GM20000 (cell line): ENCODE data around the gene PRKRIP1.
"Not testable (repeated sequence)": the region's sequence is repeated elsewhere in the genome, so short reads cannot be mapped to it uniquely, and the experiment has no call there.

ENCODE experiments used
- DNase-seq: peaks from one replicate; pipeline ENCODE4 v3.0.0; 2012; ENCODE audit warnings: low spot score
- TF ChIP-seq, protein P1 (sequence below): IDR thresholded peaks from 2 replicates; pipeline ENCODE4 v1.5.1; 2012; ENCODE audit warnings: mild to moderate bottlenecking, control low read depth; ENCODE audit errors: extremely low read depth, missing control alignments

PRKRIP1 gene

GRCh38 chr7:102450242-102450641 is 54.1 kb downstream of the PRKRIP1 start:
- peak; percentile 63 for DNase-seq
- TF ChIP-seq, protein P1, sequence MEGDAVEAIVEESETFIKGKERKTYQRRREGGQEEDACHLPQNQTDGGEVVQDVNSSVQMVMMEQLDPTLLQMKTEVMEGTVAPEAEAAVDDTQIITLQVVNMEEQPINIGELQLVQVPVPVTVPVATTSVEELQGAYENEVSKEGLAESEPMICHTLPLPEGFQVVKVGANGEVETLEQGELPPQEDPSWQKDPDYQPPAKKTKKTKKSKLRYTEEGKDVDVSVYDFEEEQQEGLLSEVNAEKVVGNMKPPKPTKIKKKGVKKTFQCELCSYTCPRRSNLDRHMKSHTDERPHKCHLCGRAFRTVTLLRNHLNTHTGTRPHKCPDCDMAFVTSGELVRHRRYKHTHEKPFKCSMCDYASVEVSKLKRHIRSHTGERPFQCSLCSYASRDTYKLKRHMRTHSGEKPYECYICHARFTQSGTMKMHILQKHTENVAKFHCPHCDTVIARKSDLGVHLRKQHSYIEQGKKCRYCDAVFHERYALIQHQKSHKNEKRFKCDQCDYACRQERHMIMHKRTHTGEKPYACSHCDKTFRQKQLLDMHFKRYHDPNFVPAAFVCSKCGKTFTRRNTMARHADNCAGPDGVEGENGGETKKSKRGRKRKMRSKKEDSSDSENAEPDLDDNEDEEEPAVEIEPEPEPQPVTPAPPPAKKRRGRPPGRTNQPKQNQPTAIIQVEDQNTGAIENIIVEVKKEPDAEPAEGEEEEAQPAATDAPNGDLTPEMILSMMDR: peak; percentile 4

GRCh38 chr7:102451371-102452054 is 55.4 kb downstream of the PRKRIP1 start:
- DNase-seq: no peak
- TF ChIP-seq, protein P1: no peak

- TF ChIP-seq, protein P1: no peak
- no peak for DNase-seq
Measured at GRCh38 chr7:102452451-102452850, 56.3 kb downstream of the PRKRIP1 start.

- TF ChIP-seq, protein P1: no peak
- no peak for DNase-seq
Measured at GRCh38 chr7:102453319-102453718, 57.2 kb downstream of the PRKRIP1 start.

DNA sequence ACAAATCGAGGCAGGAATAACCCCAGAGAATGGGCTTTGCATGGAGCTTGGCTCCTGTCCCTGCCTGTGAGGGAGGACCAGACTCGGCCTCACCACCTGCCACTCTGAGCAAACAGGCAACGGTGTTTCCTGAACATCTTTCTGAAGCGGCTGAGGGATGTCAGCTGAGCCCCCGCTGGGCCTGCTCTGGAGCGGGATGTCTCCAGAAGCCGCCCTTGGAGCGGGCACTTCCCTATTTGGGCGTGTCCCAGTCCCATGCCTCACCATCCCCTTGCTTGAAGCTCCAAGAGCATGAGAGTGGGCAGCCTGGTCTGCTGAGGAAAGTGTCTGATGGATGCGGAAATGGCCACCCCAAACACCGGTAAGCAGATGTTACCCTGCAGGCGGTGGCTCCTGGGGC is 58.3 kb downstream of the PRKRIP1 start:
- TF ChIP-seq, protein P1: no peak
- DNase-seq: no peak

GRCh38 chr7:102454932-102455331 is 58.8 kb downstream of the PRKRIP1 start:
- not testable (repeated sequence) for DNase-seq

DNA sequence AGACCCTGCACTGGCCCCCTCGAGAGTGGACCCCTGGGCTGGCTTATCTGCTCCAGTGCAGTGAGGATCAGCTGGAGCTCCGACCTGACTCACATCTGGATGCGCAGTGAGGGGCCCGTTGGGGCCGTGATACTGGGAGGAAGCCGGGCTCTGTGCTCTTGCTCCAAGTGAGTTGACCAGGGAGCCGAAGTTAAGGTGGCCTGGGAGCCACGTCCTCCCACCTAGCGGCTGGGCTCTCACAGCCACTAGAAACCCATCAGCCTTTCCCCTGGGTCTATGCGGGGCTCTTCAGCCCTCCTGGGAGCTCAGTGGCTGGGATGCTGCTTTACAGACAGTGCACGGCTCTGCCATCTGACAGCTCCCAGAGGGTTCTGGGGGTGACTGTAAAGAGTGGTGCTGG is 59.4 kb downstream of the PRKRIP1 start:
- TF ChIP-seq, protein P1: no peak
- DNase-seq: no peak

- TF ChIP-seq, protein P1: no peak
- no peak for DNase-seq
Measured at GRCh38 chr7:102456327-102456726, 60.2 kb downstream of the PRKRIP1 start.
